Measurements from ENCODE around the gene LGR4. TPM values are rescaled to one million over a fixed set of nuclear protein-coding genes. Genes with fewer than 3 reads are reported as not detected.

LGR4 gene
- total and polyA plus RNA-seq, 2 of the 13 experiments (the other 11 are each of a cell fraction or from before 2014, with no cell fraction given) = 42.1 to 68.7 TPM

DNA sequence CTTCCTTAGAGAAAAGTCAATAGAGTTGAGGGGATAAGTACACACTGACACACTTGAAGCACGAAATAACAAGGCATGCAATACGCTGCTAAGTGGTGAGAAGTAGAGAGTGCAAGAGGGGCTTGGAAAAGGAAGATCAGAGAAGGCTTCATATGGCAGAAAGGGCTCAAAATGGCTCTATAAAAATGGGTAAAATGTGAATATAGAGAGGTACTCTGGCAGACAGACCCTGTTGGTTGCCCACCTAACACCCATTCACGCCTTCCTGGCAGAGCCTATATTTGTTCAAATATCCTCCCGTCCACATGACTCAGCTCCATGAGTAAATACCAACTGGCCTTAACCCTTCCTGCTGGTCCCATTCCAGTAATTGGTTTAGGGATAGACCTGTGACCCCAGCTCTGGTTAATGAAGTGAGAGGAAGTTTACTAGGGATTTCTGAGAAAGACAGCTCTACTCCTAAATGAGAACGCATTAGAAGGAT lies 70.7 kb downstream of the LGR4 start (continued):
- no peak for TF ChIP-seq MED13 (CRISPR knock-in tag; IDR thresholded peaks at IDR 0.05)
- peak; percentile 42; the same call in 1 of the 2 replicates for TF ChIP-seq TCF7 (IDR thresholded peaks at IDR 0.05; ENCODE audit: low read depth)
- TF ChIP-seq, protein P1, sequence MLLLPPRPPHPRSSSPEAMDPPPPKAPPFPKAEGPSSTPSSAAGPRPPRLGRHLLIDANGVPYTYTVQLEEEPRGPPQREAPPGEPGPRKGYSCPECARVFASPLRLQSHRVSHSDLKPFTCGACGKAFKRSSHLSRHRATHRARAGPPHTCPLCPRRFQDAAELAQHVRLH (CRISPR knock-in tag; IDR thresholded peaks at IDR 0.05; ENCODE audit: borderline replicate concordance, low read depth) = 0 out of 2 replicates have a peak, but pooled peaks have one; percentile 60
- no peak for TF ChIP-seq FLYWCH1 (CRISPR knock-in tag; IDR thresholded peaks at IDR 0.05)
- no peak for TF ChIP-seq PHB2 (IDR thresholded peaks at IDR 0.05; ENCODE audit: partially characterized antibody)
- TF ChIP-seq, protein P2, sequence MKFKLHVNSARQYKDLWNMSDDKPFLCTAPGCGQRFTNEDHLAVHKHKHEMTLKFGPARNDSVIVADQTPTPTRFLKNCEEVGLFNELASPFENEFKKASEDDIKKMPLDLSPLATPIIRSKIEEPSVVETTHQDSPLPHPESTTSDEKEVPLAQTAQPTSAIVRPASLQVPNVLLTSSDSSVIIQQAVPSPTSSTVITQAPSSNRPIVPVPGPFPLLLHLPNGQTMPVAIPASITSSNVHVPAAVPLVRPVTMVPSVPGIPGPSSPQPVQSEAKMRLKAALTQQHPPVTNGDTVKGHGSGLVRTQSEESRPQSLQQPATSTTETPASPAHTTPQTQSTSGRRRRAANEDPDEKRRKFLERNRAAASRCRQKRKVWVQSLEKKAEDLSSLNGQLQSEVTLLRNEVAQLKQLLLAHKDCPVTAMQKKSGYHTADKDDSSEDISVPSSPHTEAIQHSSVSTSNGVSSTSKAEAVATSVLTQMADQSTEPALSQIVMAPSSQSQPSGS (CRISPR knock-in tag; IDR thresholded peaks at IDR 0.05) = no peak
- TF ChIP-seq ZNF567 (CRISPR knock-in tag; IDR thresholded peaks at IDR 0.05; ENCODE audit: borderline replicate concordance) = no peak
- 0 out of 2 replicates have a peak, but pooled peaks have one; percentile 16 for TF ChIP-seq MEIS2 (CRISPR knock-in tag; IDR thresholded peaks at IDR 0.05)
- no peak for TF ChIP-seq IRX3 (CRISPR knock-in tag; IDR thresholded peaks at IDR 0.05; ENCODE audit: borderline replicate concordance, low read depth)
- TF ChIP-seq ZNF253 (CRISPR knock-in tag; IDR thresholded peaks at IDR 0.05; ENCODE audit: borderline replicate concordance) = no peak
- no peak for TF ChIP-seq CENPT (CRISPR knock-in tag; IDR thresholded peaks at IDR 0.05; ENCODE audit: low read depth)
- TF ChIP-seq, protein P3, sequence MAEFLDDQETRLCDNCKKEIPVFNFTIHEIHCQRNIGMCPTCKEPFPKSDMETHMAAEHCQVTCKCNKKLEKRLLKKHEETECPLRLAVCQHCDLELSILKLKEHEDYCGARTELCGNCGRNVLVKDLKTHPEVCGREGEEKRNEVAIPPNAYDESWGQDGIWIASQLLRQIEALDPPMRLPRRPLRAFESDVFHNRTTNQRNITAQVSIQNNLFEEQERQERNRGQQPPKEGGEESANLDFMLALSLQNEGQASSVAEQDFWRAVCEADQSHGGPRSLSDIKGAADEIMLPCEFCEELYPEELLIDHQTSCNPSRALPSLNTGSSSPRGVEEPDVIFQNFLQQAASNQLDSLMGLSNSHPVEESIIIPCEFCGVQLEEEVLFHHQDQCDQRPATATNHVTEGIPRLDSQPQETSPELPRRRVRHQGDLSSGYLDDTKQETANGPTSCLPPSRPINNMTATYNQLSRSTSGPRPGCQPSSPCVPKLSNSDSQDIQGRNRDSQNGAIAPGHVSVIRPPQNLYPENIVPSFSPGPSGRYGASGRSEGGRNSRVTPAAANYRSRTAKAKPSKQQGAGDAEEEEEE (CRISPR knock-in tag; IDR thresholded peaks at IDR 0.05; ENCODE audit: borderline replicate concordance) = no peak
- no peak for TF ChIP-seq SRSF1 (optimal IDR thresholded peaks at IDR 0.05; ENCODE audit: low read depth, low read length)
- TF ChIP-seq ZFP1 (CRISPR knock-in tag; IDR thresholded peaks at IDR 0.05) = no peak; the same call in 1 of the 2 replicates
- TF ChIP-seq KDM6A (CRISPR knock-in tag; IDR thresholded peaks at IDR 0.05; ENCODE audit: low read depth) = peak; percentile 65; the same call in 1 of the 2 replicates
- TF ChIP-seq ZNF275 (CRISPR knock-in tag; IDR thresholded peaks at IDR 0.05; ENCODE audit: borderline replicate concordance) = no peak
- TF ChIP-seq STAG1 (CRISPR knock-in tag; IDR thresholded peaks at IDR 0.05) = peak; percentile 2; the same call in 1 of the 2 replicates
- no peak for TF ChIP-seq ZNF678 (CRISPR knock-in tag; IDR thresholded peaks at IDR 0.05)
- TF ChIP-seq MXI1 (IDR thresholded peaks at IDR 0.05; ENCODE audit: borderline replicate concordance, low read depth, low read length) = no peak; the same call in 2 of the 3 replicates
- no peak for TF ChIP-seq ATAD3A (CRISPR knock-in tag; IDR thresholded peaks at IDR 0.05)
- peak; percentile 77 for TF ChIP-seq CREM (IDR thresholded peaks at IDR 0.05)
- TF ChIP-seq CREM (CRISPR knock-in tag; IDR thresholded peaks at IDR 0.05) = no peak
- TF ChIP-seq MAFK (conservative IDR thresholded peaks at IDR 0.05 in 1 of 2, IDR thresholded peaks at IDR 0.05 in 1 of 2; ENCODE audit: low read length in 2 of 2) = no peak
- TF ChIP-seq KDM2A (CRISPR knock-in tag; IDR thresholded peaks at IDR 0.05; ENCODE audit: borderline replicate concordance, low read depth) = no peak
- TF ChIP-seq TP53 (CRISPR knock-in tag; conservative IDR thresholded peaks at IDR 0.05) = no peak

Measured in HepG2 (cell line).